K562 (cell line): ENCODE data around the gene ASB7.

Experiments used
- BDP1 ChIP-seq: IDR thresholded peaks from 3 replicates; pipeline ENCODE4 v1.6.1; 2011; ENCODE audit not compliant: insufficient read length, insufficient read depth
- CAMTA2 ChIP-seq: fragments of 250-450 bp; sonication (Bioruptor Pico); conservative IDR thresholded peaks from 2 replicates; pipeline ENCODE4 v1.5.1; 2022
- CBX5 ChIP-seq: IDR thresholded peaks from 2 replicates; pipeline ENCODE4 v1.6.1; 2014; ENCODE audit warnings: low read depth, borderline replicate concordance
- CTCF ChIP-seq, 3 experiments: IDR thresholded peaks in 2 of 3; conservative IDR thresholded peaks in 1 of 3; 2 replicates each; pipeline ENCODE4 v1.5.1; 2011 to 2012; ENCODE audit warnings: low read length in 3 of 3, mild to moderate bottlenecking in 3 of 3, control low read depth in 2 of 3, improper control_type of control experiment in 1 of 3, inconsistent platforms in 1 of 3, low read depth in 1 of 3, mixed read lengths in 1 of 3, moderate library complexity in 1 of 3; ENCODE audit not compliant: insufficient read depth in 2 of 3
- EP300 ChIP-seq: IDR thresholded peaks from 2 replicates; pipeline ENCODE4 v1.6.1; 2012; ENCODE audit warnings: low read length, improper control_type of control experiment
- FOSL1 ChIP-seq: fragments of 200-800 bp; sonication (Bioruptor generic); conservative IDR thresholded peaks from 2 replicates; pipeline ENCODE4 v1.6.1; 2016; ENCODE audit warnings: missing genetic modification characterization, missing compliant biosample characterization
- KDM1A ChIP-seq, 2 experiments: fragments of 450-650 bp; IDR thresholded peaks; 2 replicates each; pipeline ENCODE4 v1.6.1; 2016; ENCODE audit warnings: mild to moderate bottlenecking in 2 of 2
- POLR2AphosphoS5 ChIP-seq: IDR thresholded peaks from 2 replicates; pipeline ENCODE4 v1.6.1; 2011; ENCODE audit warnings: mild to moderate bottlenecking, low read depth, low read length, moderate library complexity; ENCODE audit not compliant: control insufficient read depth, insufficient read depth
- ZNF212 ChIP-seq: fragments of 450-650 bp; formaldehyde crosslinking; IDR thresholded peaks from 2 replicates; pipeline ENCODE4 v1.4.0; 2020; ENCODE audit warnings: mild to moderate bottlenecking
- ZNF217 ChIP-seq: sonication (generic); formaldehyde crosslinking; IDR thresholded peaks from 2 replicates; pipeline ENCODE4 v1.8.0; 2022; ENCODE audit warnings: mild to moderate bottlenecking, missing genetic modification reagents
- ZNF253 ChIP-seq: fragments of 250-450 bp; sonication (Bioruptor Pico); conservative IDR thresholded peaks from 2 replicates; pipeline ENCODE4 v1.6.1; 2021; ENCODE audit warnings: mild to moderate bottlenecking
- ZNF274 ChIP-seq: IDR thresholded peaks from 2 replicates; pipeline ENCODE4 v1.6.1; 2011; ENCODE audit warnings: low read depth, mild to moderate bottlenecking, low read length, moderate library complexity, borderline replicate concordance
- TF ChIP-seq, protein P1 (sequence below), 2 experiments: fragments of 450-650 bp in 1 of 2; sonication (generic) in 1 of 2; formaldehyde crosslinking in 1 of 2; IDR thresholded peaks in 1 of 2; conservative IDR thresholded peaks in 1 of 2; 2 replicates each; pipeline versions ENCODE4 v1.6.1 to v1.8.1; 2016 to 2023; ENCODE audit warnings: mild to moderate bottlenecking in 2 of 2, moderate library complexity in 2 of 2, inconsistent platforms in 1 of 2, missing genetic modification reagents in 1 of 2

- TF ChIP-seq, protein P1, sequence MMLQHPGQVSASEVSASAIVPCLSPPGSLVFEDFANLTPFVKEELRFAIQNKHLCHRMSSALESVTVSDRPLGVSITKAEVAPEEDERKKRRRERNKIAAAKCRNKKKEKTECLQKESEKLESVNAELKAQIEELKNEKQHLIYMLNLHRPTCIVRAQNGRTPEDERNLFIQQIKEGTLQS (IDR thresholded peaks at IDR 0.05): no peak
- TF ChIP-seq, protein P1 (CRISPR knock-in tag; conservative IDR thresholded peaks at IDR 0.05): no peak
- TF ChIP-seq ZNF274 (no peak), KDM1A (IDR thresholded peaks at IDR 0.05) (no peak), CTCF (IDR thresholded peaks at IDR 0.05 in 2 of 3, conservative IDR thresholded peaks at IDR 0.05 in 1 of 3; ENCODE audit: insufficient read depth in 2 of 3, low read depth in 1 of 3, low read length in 3 of 3) (no peak), ZNF253 (CRISPR knock-in tag) (no peak), ZNF212 (CRISPR knock-in tag) (no peak), CAMTA2 (CRISPR knock-in tag) (no peak), ZNF217 (CRISPR knock-in tag) (no peak), POLR2AphosphoS5 (no peak), BDP1 (no peak), CBX5 (no peak), EP300 (no peak), FOSL1 (tag) (no peak)
Measured at GRCh38 chr15:100601617-100602063, 749 bp upstream of the ASB7 start.
